GM12878 (cell line): ENCODE results near the gene OTOG. TPM values are rescaled to one million over a fixed set of nuclear protein-coding genes. Genes with fewer than 3 reads are reported as not detected.

Experiments used
- FOXM1 ChIP-seq: IDR thresholded peaks from 2 replicates; pipeline ENCODE4 v1.6.1; 2012; ENCODE audit warnings: low read depth, mild to moderate bottlenecking, inconsistent platforms, low read length, moderate library complexity
- KLF5 ChIP-seq: fragments of 450-650 bp; IDR thresholded peaks from 2 replicates; pipeline ENCODE4 v1.6.1; 2014; ENCODE audit warnings: mild to moderate bottlenecking; ENCODE audit not compliant: partially characterized antibody
- RELB ChIP-seq: fragments of 450-650 bp; IDR thresholded peaks from 2 replicates; pipeline ENCODE4 v1.6.1; 2017; ENCODE audit warnings: low read depth, mild to moderate bottlenecking, moderate library complexity
- SMAD1 ChIP-seq: fragments of 450-650 bp; IDR thresholded peaks from 2 replicates; pipeline ENCODE4 v1.6.1; 2018; ENCODE audit warnings: mild to moderate bottlenecking, low read depth; ENCODE audit not compliant: partially characterized antibody
- YY1 ChIP-seq: IDR thresholded peaks from 2 replicates; pipeline ENCODE4 v1.6.1; 2011; ENCODE audit warnings: low read depth, mild to moderate bottlenecking, low read length
- polyA plus RNA-seq, 11 experiments: library from polyadenylated mRNA; depleted of rRNA in 4 of 11; unstranded in 6 of 11; stranded (reverse) in 5 of 11; fragments of >200 nt; fragmentation: Nextera tagmentation in 4 of 11; fragmentation: Illumina TruSeq in 1 of 11; extraction: Ambion mirVana in 4 of 11; extraction: Trizol in 1 of 11; gene quantifications; 1 replicate in 1 of 11; 2 replicates in 10 of 11; pipeline versions ENCODE4 v1.2.1 to v1.2.3, GENCODE V29; 2011 to 2016; ENCODE audit warnings: inconsistent platforms in 2 of 11, missing spikeins in 2 of 11, low read depth in 1 of 11
- total RNA-seq, 4 experiments: library from RNA; depleted of rRNA in 3 of 4; stranded (reverse); fragments of >200 nt in 3 of 4; fragmentation: Illumina TruSeq in 1 of 4; extraction: Trizol in 1 of 4; gene quantifications; 2 replicates each; pipeline versions ENCODE4 v1.2.1 to v1.2.3, GENCODE V29; 2013 to 2021
- TF ChIP-seq, protein P1 (sequence below): fragments of 450-650 bp; IDR thresholded peaks from 2 replicates; pipeline ENCODE4 v1.6.1; 2017; ENCODE audit warnings: antibody characterized with exemption, mild to moderate bottlenecking, moderate library complexity
- TF ChIP-seq, protein P2 (sequence below): fragments of 450-650 bp; IDR thresholded peaks from 2 replicates; pipeline ENCODE4 v1.6.1; 2017; ENCODE audit warnings: mild to moderate bottlenecking, low read depth, inconsistent platforms; ENCODE audit not compliant: poor library complexity, severe bottlenecking

OTOG gene
- total and polyA plus RNA-seq, 10 of the 15 experiments (the other 5 are each of a cell fraction or from before 2014, with no cell fraction given): not detected

DNA sequence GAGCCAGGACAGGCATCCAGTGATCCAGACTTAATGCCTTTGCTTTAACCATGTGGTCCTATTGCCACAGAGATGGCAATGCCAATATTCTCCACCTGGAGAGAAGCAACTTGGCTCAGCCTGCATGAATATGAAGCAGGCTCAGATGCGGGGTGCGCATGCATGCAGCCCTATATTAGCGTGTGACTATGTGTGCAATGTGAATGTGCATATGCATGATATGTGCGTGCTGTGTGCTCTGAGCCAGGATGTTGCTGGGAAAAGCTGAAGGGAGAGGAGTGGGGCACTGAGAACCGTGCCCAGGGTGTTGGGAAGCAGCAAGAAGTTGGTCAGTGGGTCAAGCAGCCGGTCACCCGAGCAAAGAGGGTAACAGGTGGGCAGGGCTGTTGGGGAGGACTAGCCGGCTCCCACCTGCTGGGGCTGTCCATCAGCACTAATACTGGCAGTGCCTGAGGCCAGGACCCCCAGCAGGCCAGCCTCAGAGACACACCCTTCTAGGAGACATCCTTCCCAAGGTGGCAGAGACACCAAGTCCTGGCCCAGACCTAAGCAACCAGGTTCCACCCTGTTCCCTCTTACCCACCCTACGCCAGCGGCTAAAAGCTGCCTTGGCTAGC lies 147.5 kb downstream of the OTOG start (continued):
- TF ChIP-seq RELB (no peak), YY1 (no peak), SMAD1 (no peak), FOXM1 (no peak), KLF5 (no peak)
- TF ChIP-seq, protein P1, sequence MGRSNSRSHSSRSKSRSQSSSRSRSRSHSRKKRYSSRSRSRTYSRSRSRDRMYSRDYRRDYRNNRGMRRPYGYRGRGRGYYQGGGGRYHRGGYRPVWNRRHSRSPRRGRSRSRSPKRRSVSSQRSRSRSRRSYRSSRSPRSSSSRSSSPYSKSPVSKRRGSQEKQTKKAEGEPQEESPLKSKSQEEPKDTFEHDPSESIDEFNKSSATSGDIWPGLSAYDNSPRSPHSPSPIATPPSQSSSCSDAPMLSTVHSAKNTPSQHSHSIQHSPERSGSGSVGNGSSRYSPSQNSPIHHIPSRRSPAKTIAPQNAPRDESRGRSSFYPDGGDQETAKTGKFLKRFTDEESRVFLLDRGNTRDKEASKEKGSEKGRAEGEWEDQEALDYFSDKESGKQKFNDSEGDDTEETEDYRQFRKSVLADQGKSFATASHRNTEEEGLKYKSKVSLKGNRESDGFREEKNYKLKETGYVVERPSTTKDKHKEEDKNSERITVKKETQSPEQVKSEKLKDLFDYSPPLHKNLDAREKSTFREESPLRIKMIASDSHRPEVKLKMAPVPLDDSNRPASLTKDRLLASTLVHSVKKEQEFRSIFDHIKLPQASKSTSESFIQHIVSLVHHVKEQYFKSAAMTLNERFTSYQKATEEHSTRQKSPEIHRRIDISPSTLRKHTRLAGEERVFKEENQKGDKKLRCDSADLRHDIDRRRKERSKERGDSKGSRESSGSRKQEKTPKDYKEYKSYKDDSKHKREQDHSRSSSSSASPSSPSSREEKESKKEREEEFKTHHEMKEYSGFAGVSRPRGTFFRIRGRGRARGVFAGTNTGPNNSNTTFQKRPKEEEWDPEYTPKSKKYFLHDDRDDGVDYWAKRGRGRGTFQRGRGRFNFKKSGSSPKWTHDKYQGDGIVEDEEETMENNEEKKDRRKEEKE: no peak
- TF ChIP-seq, protein P2, sequence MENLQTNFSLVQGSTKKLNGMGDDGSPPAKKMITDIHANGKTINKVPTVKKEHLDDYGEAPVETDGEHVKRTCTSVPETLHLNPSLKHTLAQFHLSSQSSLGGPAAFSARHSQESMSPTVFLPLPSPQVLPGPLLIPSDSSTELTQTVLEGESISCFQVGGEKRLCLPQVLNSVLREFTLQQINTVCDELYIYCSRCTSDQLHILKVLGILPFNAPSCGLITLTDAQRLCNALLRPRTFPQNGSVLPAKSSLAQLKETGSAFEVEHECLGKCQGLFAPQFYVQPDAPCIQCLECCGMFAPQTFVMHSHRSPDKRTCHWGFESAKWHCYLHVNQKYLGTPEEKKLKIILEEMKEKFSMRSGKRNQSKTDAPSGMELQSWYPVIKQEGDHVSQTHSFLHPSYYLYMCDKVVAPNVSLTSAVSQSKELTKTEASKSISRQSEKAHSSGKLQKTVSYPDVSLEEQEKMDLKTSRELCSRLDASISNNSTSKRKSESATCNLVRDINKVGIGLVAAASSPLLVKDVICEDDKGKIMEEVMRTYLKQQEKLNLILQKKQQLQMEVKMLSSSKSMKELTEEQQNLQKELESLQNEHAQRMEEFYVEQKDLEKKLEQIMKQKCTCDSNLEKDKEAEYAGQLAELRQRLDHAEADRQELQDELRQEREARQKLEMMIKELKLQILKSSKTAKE: no peak
